Upper lobe of left lung (tissue), 6 donors: ENCODE measurements around the gene ITGBL1. TPM values are rescaled to one million over a fixed set of nuclear protein-coding genes. Genes with fewer than 3 reads are reported as not detected.

ENCODE experiments used
- ATAC-seq, 2 donors: fragments of 200-7000 bp; cut with Tn5 transposase; one replicate each; pipeline ENCODE4 v1.9.1; 2022; ENCODE audit warnings: mild to moderate bottlenecking in 2 of 2, moderate library complexity in 2 of 2; ENCODE audit not compliant: low FRiP score in 2 of 2
- DNase-seq, 2 donors: peaks; one replicate each; pipeline ENCODE4 v3.0.0-alpha.2; 2019 to 2020
- H3K27ac ChIP-seq, 4 donors: fragments of 200-600 bp; sonication (generic); one replicate each; pipeline ENCODE4 v1.5.1; 2016 to 2019
- H3K27me3 ChIP-seq, 4 donors: fragments of 200-600 bp; sonication (generic); one replicate each; pipeline ENCODE4 v1.5.1; 2017 to 2019
- H3K36me3 ChIP-seq, 4 donors: fragments of 200-600 bp; sonication (generic); one replicate each; pipeline ENCODE4 v1.5.1; 2016 to 2019
- H3K4me1 ChIP-seq, 4 donors: fragments of 200-600 bp; sonication (generic); one replicate each; pipeline ENCODE4 v1.5.1; 2018 to 2019
- H3K4me3 ChIP-seq, 4 donors: fragments of 200-600 bp; sonication (generic); one replicate each; pipeline ENCODE4 v1.5.1; 2017 to 2019; ENCODE audit warnings: mild to moderate bottlenecking in 2 of 4, moderate library complexity in 1 of 4
- H3K9me3 ChIP-seq, 4 donors: fragments of 200-600 bp; sonication (generic); one replicate each; pipeline ENCODE4 v1.5.1; 2018 to 2019
- CTCF ChIP-seq, 6 experiments: fragments of 450-650 bp in 4 of 6; fragments of 200-600 bp in 2 of 6; sonication (generic) in 2 of 6; IDR thresholded peaks; one replicate each; pipeline ENCODE4 v1.5.1; 2016 to 2019; ENCODE audit warnings: antibody characterized with exemption in 6 of 6
- EP300 ChIP-seq, 4 donors: sonication (generic); formaldehyde crosslinking; IDR thresholded peaks; one replicate each; pipeline ENCODE4 v1.5.1; 2017; ENCODE audit warnings: antibody characterized with exemption in 4 of 4, control low read depth in 2 of 4
- POLR2A ChIP-seq, 4 donors: fragments of 450-650 bp; IDR thresholded peaks; one replicate each; pipeline ENCODE4 v1.5.1; 2016 to 2017; ENCODE audit warnings: antibody characterized with exemption in 4 of 4, mild to moderate bottlenecking in 2 of 4
- POLR2AphosphoS5 ChIP-seq, 2 donors: sonication (generic); formaldehyde crosslinking; IDR thresholded peaks; one replicate each; pipeline ENCODE4 v1.5.1; 2017; ENCODE audit warnings: antibody characterized with exemption in 2 of 2
- WGBS, 2 donors: methylation state at CpG; one replicate each; pipeline ENCODE4 v1.1.5; 2017 to 2018; 5-methylcytosine and 5-hydroxymethylcytosine counted together
- total RNA-seq, 6 donors: library from RNA; depleted of rRNA in 4 of 6; stranded (reverse); fragments of >200 nt in 4 of 6; gene quantifications; one replicate each; pipeline versions ENCODE4 v1.1.0 to v1.2.1, GENCODE V29; 2016 to 2021
- donor health status: DM: no; HTN: no; CAD: no; lungs with moderate emphysema.
- donor health status: DM: no; HTN: yes; CAD: no; lungs with severe emphysema.

ITGBL1 gene
- total RNA-seq, 6 donors from 2014 or later = 5.2 to 51.9 (median 21.9) TPM

- Histone ChIP-seq H3K36me3 (no peaks in the 10 kb centered on the region), H3K4me3 (no peak overlapping the region), H3K27me3 (no peaks in the 10 kb centered on the region), H3K4me1 (no peaks in the 10 kb centered on the region), H3K9me3 (no peaks in the 10 kb centered on the region), H3K27ac (no peak overlapping the region)
- TF ChIP-seq CTCF (IDR thresholded peaks at IDR 0.05) = no peak
- no peak for TF ChIP-seq EP300 (IDR thresholded peaks at IDR 0.05)
- TF ChIP-seq POLR2AphosphoS5 (IDR thresholded peaks at IDR 0.05) = no peak
- TF ChIP-seq POLR2A (IDR thresholded peaks at IDR 0.05) = no peak
- ATAC-seq (no peak), DNase-seq (no peak)
- 50 to 51% methylated on average over 2 of the region's 2 CpGs for WGBS, 2 donors
These were observed 188.4 kb downstream of the ITGBL1 start for GRCh38 chr13:101640788-101641400.

GRCh38 chr13:101645871-101646270, 193.4 kb downstream of the ITGBL1 start:
- no peak overlapping the region for H3K27ac ChIP-seq
- TF ChIP-seq CTCF (IDR thresholded peaks at IDR 0.05) (no peak), POLR2AphosphoS5 (IDR thresholded peaks at IDR 0.05) (no peak)
- H3K27me3 ChIP-seq = no peaks in the 10 kb centered on the region
- DNase-seq (no peak), ATAC-seq (no peak)
- H3K36me3 ChIP-seq = no peaks in the 10 kb centered on the region
- WGBS, 2 donors = 67 to 79% methylated on average over 1 of the region's 1 CpG
- H3K4me1 ChIP-seq = peaks cover 0 to 3% (median 0%) of the 10 kb centered on the region in 4 donors
- no peaks in the 10 kb centered on the region for H3K9me3 ChIP-seq
- H3K4me3 ChIP-seq = no peak overlapping the region

- H3K4me3 ChIP-seq = no peak overlapping the region
- TF ChIP-seq EP300 (IDR thresholded peaks at IDR 0.05) (no peak), POLR2AphosphoS5 (IDR thresholded peaks at IDR 0.05) (no peak), POLR2A (IDR thresholded peaks at IDR 0.05) (no peak), CTCF (IDR thresholded peaks at IDR 0.05) (no peak)
- DNase-seq = no peak
- WGBS, 2 donors = 88 to 91% methylated on average over 5 of the region's 5 CpGs
- H3K4me1 ChIP-seq = peaks cover 0 to 3% (median 0%) of the 10 kb centered on the region in 4 donors
- no peaks in the 10 kb centered on the region for H3K9me3 ChIP-seq
- H3K27me3 ChIP-seq = no peaks in the 10 kb centered on the region
- H3K27ac ChIP-seq = no peak overlapping the region
- ATAC-seq = no peak
- no peaks in the 10 kb centered on the region for H3K36me3 ChIP-seq
These were observed 195.3 kb downstream of the ITGBL1 start for GRCh38 chr13:101647760-101648159.

GRCh38 chr13:101648766-101649487, 196.5 kb downstream of the ITGBL1 start:
- H3K27ac ChIP-seq = no peak overlapping the region
- ATAC-seq = no peak
- TF ChIP-seq POLR2A (IDR thresholded peaks at IDR 0.05) (no peak), EP300 (IDR thresholded peaks at IDR 0.05) (no peak), POLR2AphosphoS5 (IDR thresholded peaks at IDR 0.05) (no peak), CTCF (IDR thresholded peaks at IDR 0.05) (no peak)

More at GRCh38 chr13:101648766-101649487, 196.5 kb downstream of the ITGBL1 start:
- no peaks in the 10 kb centered on the region for H3K27me3 ChIP-seq
- H3K4me3 ChIP-seq = no peak overlapping the region
- H3K4me1 ChIP-seq = peaks cover 0 to 3% (median 0%) of the 10 kb centered on the region in 4 donors
- no peak for DNase-seq
- no peaks in the 10 kb centered on the region for H3K36me3 ChIP-seq
- H3K9me3 ChIP-seq = no peaks in the 10 kb centered on the region
